ENCODE data around the gene SLC11A2. TPM values are rescaled to one million over a fixed set of nuclear protein-coding genes. Genes with fewer than 3 reads are reported as not detected.
"Not testable (repeated sequence)": the region's sequence is repeated elsewhere in the genome, so short reads cannot be mapped to it uniquely, and the experiment has no call there.

SLC11A2 gene
- total RNA-seq, 1 experiment from 2014 or later: 76.4 TPM

- H3K27me3 ChIP-seq: no peaks in the 10 kb centered on the region
- H3K4me3 ChIP-seq: no peak overlapping the region
- peak; percentile 31 to 47 for DNase-seq
- no peak overlapping the region for H3K27ac ChIP-seq
- peaks cover 10% of the 10 kb centered on the region for H3K4me1 ChIP-seq
- H3K36me3 ChIP-seq: no peaks in the 10 kb centered on the region
- no peaks in the 10 kb centered on the region for H3K9me3 ChIP-seq (replicated peaks)
Measured at GRCh38 chr12:50933459-50934124, 92.6 kb downstream of the SLC11A2 start.

- no peak overlapping the region for H3K27ac ChIP-seq
- H3K27me3 ChIP-seq: no peaks in the 10 kb centered on the region
- no peak for DNase-seq
- H3K4me3 ChIP-seq: no peak overlapping the region
- no peaks in the 10 kb centered on the region for H3K9me3 ChIP-seq (replicated peaks)
- H3K4me1 ChIP-seq: peaks cover 17% of the 10 kb centered on the region
- no peaks in the 10 kb centered on the region for H3K36me3 ChIP-seq
Measured at GRCh38 chr12:50932787-50933280, 93.3 kb downstream of the SLC11A2 start.

- not testable (repeated sequence) for H3K27ac ChIP-seq; H3K27me3 ChIP-seq; DNase-seq; H3K9me3 ChIP-seq (replicated peaks); H3K36me3 ChIP-seq; H3K4me3 ChIP-seq
- peaks cover 24% of the 10 kb centered on the region for H3K4me1 ChIP-seq
Measured at GRCh38 chr12:50930477-50930876, 95.7 kb downstream of the SLC11A2 start.

- Histone ChIP-seq H3K9me3 (replicated peaks) (no peaks in the 10 kb centered on the region), H3K4me1 (peaks cover 21% of the 10 kb centered on the region), H3K27ac (no peak overlapping the region), H3K36me3 (no peaks in the 10 kb centered on the region), H3K4me3 (no peak overlapping the region), H3K27me3 (no peaks in the 10 kb centered on the region)
- no peak for DNase-seq
Measured at GRCh38 chr12:50929831-50930230, 96.4 kb downstream of the SLC11A2 start.

Other genes with a start within 250 kb of the SLC11A2 start
- gene TMPRSS12, start 183.5 kb downstream of the SLC11A2 start, total RNA-seq (2014; rRNA removed; shearing (Covaris generic)): not detected in 2 replicates
- not detected in 2 replicates for gene HIGD1C, start 73.8 kb downstream of the SLC11A2 start, total RNA-seq (2014; rRNA removed; shearing (Covaris generic))
- 40.8 and 53.4 TPM in 2 replicates for gene LETMD1, start 21.9 kb upstream of the SLC11A2 start, total RNA-seq (2014; rRNA removed; shearing (Covaris generic))
- gene CSRNP2, start 57.2 kb upstream of the SLC11A2 start, total RNA-seq (2014; rRNA removed; shearing (Covaris generic)): 85.3 and 92.5 TPM in 2 replicates
- 22.2 and 24.1 TPM in 2 replicates for gene TFCP2, start 146.8 kb upstream of the SLC11A2 start, total RNA-seq (2014; rRNA removed; shearing (Covaris generic))
- 1.5 and 2.5 TPM in 2 replicates for gene POU6F1, start 191.7 kb upstream of the SLC11A2 start, total RNA-seq (2014; rRNA removed; shearing (Covaris generic))
- 236 and 239 TPM in 2 replicates for gene DAZAP2, start 212.4 kb upstream of the SLC11A2 start, total RNA-seq (2014; rRNA removed; shearing (Covaris generic))
- 0.38 and 1.2 TPM in 2 replicates for gene SMAGP, start 244.0 kb upstream of the SLC11A2 start, total RNA-seq (2014; rRNA removed; shearing (Covaris generic))

All from SJCRH30 (cell line).